GM19324 (cell line): Measurements from ENCODE around the gene SNAI3.
"Not testable (repeated sequence)": the region's sequence is repeated elsewhere in the genome, so short reads cannot be mapped to it uniquely, and the experiment has no call there.

ENCODE experiments used
- ATAC-seq: cut with Tn5 transposase; IDR thresholded peaks from one replicate; pipeline ENCODE4 v1.9.1; 2021; ENCODE audit warnings: mild to moderate bottlenecking, moderate library complexity; ENCODE audit not compliant: unreplicated experiment, low FRiP score

Gene SNAI3

DNA sequence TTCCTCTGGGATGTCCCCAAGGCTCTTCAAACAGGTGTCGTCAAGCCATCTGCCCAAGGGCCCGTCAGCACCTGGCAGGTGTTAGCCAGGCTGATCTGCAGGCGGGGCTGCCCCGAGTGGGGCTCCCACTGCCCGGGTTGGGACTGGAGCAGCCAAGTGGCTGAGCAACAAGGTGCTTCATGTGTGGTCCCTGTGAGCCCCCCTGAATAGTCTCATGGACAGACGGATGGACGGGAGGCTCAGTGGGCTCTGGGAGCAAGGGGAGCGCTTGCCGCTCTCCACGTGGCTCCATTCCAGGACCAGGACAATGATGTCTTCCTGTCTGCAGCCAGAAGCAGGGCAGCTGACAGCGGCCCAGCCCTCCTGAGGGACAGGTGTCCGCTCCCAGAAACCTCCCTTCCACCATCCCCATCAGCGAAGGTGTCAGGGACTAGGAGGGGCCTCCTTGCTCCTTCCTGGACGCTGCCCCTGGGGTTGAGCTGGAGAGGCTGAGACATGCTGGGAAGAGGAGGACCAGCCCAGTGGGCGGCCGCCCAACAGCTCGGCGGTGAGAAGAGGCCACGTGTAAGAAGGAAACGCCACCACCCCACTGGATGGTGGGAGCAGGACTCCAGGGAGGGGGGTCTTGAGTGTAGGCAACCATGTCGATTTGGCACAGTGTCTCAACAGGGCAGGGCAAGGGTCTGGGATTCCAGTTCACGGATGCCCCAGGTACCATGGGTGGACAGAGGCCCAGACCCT, 9.6 kb downstream of the SNAI3 start:
- ATAC-seq = no peak

DNA sequence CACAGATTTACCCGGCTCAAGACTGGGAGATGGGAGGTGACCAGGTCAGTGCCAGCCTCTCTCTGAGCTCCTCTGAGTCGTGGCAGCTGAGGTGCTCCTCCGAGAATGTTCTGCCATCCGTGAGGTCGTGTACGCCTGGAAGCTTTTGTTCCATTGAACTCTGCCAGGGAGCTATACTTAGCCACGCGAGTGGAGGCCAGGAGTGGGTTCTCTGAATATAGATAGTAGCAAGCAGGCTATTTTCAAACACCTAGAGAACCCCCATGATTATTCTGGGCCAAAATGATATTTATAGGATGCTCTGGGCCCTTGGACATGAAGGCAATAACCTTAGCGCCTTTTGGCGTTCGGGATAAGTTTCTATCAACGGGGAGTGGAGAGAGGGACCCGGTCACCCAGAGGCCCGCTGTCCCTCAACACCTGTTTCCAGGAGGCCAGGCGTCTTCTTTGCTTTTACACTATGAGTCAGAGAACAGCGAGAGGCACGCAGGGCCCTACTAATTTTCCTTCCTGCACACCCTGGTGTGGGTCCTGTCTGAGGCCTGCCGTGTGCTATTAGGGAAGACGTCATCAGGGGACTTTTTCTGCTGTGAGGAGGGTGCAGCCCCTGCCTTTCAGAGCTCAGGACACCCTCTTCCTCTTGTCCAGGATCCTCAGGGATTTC, 12.5 kb downstream of the SNAI3 start:
- no peak for ATAC-seq

DNA sequence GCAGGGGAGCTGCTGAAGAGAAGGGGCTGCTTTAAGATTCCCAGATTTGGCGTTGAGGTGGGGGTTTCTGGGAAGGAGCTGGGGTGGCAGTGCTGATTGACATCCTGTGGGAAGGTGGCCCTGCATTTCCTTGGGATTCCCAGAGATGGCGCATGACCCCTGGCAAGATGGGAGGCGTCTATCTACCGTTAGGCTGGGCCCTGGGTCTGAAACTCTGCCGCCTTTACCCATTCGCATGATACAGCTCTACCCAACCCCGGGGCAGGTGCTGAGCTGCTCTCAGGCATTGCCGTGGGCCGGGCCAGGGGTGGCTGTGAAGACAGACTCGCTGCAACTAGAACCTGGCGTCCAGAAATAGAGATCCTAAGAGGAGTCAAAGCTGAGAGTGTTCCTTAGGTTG, 13.5 kb downstream of the SNAI3 start:
- no peak for ATAC-seq

DNA sequence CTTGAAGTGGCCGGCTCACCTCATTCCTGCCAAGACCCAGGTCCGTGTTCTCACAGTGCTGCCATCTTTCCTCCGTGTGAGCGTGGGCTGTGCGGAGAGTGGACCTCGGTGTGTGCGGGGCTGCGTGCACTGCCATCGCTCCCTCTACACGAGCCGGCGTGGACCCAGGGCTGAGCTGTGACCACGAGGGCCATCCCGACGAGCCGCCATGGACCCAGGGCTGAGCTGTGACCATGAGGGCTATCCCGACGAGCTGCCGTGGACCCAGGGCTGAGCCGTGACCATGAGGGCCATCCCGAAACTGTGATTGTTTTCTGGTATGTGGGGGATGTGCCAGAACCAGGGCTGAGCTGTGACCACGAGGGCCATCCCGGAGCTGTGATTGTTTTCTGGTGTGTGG, 14.5 kb downstream of the SNAI3 start:
- ATAC-seq = no peak

DNA sequence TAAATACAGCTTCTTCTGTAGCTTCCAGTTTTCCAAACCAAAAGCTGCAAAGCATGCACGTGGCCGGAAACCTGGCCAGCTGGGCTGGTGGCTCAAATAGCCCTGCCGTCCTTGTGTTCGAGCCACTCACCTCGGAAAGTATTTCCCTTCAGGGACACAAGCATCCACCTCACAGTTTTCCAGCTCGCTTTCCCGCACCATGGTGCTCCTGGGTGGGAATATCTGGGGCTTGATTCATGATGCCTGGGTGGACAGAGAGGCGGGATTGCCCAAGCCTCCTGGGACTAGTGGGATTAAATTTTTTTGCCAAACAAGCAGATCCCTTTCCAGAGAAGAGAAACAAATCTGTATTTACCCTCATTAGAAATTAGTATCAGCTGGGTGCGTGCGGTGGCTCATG, 16.3 kb downstream of the SNAI3 start:
- ATAC-seq = no peak

DNA sequence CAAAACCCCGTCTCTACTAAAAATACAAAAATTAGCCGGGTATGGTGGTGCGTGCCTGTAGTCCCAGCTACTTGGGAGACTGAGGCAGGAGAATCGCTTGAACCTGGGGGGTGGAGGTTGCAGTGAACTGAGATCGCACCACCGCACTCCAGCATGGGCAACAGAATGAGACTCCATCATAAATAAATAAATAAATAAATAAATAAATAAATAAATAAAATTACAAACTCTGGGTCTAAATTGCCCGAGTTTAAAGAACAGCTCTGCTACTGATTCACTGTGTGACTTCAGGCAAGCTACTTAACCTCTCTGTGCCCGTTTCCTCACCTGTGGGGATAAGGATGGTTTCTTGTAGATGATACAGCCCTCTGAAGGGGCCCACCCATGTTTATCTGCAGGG, 16.8 kb downstream of the SNAI3 start:
- ATAC-seq = not testable (repeated sequence)

DNA sequence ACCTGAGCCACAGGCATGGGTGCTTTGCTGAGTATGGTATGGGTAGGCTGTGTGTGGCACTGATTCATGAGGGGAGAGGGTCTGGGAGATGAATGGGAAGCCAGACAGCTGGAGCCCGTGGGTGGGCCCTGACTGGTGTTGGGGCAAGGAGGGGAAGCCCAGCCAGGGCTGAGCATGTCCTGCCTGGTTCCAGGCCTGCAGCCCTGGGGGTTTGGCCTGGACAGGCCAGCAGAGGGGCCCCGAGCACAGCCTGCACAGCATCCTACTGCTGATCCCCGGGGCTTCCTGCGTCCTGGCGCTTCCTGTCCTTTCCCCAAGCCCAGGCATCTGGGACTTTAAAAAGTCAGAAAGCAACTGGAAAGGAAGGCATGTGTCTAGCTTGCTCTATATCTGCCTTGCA, 18.8 kb downstream of the SNAI3 start:
- ATAC-seq = no peak

DNA sequence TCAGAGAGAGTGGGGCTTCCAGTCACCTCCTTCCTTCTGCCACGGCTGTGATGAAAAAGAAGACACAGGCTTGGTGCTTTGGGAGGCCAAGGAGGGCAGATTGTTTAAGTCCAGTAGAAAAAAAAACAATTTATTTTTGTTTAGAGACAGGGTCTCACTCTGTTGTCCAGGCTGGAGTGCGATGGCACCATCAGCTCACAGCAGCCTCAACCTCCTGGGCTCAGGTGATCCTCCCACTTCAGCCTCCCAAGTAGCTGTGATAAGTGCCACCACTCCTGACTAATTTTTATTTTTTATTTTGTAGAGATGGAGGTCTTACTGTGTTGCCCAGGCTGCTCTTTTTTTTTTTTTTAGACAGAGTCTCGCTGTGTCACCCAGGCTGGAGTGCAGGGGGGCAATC, 20.7 kb downstream of the SNAI3 start:
- no peak for ATAC-seq

DNA sequence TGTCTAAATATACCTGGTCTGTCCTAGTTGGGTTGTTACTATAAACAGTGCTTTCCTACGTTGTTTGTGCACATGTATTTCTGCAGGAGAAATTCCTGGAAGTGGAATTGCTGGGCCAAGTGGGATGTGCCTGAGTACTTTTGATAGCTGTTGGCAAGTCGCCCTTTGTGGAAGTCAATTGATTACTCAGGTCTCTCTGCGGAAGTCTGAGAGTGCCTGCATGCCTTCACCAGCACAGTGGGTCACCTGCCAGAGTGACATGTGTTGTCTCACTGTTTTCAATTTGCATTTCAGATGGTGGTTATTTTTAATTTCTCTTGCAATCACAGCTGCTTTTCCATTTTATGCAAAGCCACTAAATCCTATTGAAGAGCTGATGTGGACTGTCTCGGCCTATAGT, 21.2 kb downstream of the SNAI3 start:
- no peak for ATAC-seq

DNA sequence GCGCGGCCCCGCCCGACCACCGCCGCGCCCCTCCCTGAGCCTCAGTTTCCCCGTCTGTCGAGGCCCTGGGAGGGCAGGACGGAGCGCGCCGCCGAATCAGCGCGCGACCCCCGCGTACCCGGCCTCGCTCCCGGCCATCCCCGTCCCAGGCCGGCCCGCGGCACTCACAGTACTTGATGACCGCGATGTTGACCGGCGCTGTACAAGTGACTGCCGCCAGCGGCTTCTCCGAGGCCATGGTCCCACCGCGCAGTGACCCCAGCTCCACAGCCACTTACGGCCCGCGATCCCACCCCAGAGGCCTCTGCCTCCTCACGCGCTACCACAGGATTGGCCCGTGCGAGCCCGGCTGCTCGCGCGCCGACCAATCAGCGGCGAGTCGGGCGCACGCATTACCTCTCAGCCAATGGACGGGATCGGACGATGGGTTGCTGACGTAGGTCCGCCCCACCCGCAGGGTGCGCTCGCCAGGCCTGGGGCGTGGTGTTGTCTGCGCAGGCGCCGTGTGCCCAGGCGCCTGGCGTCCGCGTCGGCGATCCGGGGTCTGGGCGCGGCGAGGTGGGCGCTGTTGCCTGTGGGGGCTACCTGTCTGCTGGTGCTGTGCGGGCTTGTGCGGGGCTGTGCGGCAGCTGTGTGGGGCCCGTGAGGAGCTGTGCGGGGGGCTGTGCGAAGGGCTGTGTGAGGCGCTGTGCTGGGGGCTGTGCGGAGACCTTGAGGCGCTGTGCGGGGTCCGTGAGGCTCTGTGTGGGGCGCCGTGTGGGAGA, 23.3 kb downstream of the SNAI3 start, which contains the start of gene MVD:
MVD (minus strand) TSS at position 249 of the 764 bp plus-strand sequence; CDS start at position 238, 11 bp downstream.
- ATAC-seq = peak; percentile 98

DNA sequence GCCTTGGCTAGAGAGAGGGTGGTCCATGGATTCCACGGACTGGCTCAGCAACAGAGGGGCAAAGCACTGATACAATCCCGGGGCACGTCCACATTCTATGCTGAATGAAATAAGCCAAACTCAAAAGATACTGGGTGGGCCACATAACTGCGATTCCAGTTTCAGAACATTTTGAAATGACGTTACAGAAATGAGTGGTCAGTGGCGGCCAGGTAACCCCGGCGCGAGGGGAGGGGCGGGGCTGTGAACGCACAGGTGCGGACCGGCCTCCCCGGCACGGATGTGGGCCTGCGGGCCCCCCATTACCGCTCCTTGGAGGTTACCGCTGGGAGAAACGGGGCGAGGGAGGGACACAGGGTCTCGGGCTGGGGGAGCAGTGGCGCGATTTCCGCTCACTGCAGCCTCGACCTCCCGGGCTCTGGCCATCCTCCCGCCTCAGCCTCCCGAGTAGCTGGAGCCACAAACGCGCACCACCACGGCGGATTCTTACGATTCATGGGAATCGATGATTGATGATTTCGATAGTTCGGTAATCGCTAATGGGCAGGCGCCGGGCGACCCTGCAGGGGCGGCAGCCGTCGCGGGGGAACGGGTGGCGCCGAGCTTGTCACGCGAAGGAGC, 24.0 kb downstream of the SNAI3 start:
- ATAC-seq = no peak

DNA sequence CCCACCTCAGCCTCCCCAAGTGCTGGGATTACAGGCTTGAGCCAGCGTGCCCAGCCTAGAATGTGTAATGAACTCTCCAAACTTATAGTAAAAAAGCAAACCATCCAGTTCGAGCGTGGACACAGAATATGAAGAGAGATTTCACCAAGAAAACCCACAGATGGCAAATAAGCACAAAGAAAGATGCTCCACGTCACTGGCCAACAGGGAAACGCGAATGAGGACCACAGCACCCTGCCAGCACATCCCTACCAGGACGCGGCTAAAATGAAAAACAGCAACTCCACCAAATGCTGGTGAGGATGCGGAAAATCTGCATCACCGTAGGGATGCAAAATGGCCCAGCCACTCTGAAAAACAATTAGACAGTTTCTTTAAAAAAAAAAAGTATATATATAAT, 24.8 kb downstream of the SNAI3 start:
- ATAC-seq = no peak

DNA sequence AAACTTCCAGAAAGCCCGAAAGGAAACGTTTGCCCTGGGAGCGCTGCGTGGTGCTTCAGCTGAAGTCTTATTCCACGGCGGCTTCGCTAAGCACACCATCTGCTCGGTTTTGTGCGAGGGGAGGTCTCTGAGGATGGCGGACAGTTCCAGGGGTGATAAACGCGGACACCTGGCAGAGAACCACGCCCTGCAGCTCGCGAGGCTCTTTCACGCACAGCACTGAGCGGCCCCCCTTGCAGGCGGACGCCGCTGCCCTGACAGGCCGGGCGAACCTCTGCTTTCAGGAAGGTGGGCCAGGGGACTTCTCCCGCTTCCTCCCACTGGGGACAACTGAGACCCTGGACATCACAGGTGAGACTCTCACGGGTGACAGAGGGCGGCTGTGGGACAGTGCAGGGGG, 27.1 kb downstream of the SNAI3 start:
- ATAC-seq = no peak

DNA sequence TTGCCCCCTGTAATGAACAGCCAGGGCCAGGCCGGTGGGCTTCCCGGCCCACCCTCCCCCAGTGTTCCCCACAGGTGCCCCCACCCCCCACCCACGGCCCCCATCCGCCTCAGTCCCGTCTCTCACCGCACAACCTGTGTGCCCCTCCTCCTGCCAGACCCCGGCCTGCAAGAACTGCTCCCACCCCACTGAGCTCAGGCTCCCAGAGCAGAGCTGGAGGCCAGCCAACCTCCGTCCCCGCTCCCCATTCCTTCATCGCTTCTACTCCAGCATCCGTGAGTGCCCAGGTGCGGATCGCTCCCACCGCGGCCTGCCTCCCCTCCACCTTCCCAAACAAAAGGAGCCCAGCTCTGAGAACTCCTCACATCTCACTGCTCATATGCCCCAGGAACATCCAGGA, 27.6 kb downstream of the SNAI3 start:
- no peak for ATAC-seq

DNA sequence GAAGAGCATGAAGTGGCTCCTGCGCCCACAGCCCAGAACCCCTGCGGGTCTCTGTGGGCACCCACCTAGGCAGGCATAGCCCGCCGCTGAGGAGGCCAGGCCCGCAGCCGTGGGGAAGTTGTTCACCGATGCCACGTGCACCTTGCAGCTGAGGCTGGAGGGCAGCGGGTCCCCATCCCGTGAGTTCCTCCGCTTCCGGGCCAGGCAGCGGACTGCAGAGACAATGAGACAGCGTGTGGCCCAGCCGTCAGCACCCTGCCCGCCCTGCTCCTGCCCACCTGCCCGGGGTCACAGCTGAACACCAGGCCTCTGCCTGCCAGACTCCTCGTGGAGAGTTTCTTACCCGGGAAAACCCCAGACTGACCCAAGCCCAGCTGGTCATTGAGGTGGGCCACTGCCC, 28.9 kb downstream of the SNAI3 start:
- no peak for ATAC-seq

DNA sequence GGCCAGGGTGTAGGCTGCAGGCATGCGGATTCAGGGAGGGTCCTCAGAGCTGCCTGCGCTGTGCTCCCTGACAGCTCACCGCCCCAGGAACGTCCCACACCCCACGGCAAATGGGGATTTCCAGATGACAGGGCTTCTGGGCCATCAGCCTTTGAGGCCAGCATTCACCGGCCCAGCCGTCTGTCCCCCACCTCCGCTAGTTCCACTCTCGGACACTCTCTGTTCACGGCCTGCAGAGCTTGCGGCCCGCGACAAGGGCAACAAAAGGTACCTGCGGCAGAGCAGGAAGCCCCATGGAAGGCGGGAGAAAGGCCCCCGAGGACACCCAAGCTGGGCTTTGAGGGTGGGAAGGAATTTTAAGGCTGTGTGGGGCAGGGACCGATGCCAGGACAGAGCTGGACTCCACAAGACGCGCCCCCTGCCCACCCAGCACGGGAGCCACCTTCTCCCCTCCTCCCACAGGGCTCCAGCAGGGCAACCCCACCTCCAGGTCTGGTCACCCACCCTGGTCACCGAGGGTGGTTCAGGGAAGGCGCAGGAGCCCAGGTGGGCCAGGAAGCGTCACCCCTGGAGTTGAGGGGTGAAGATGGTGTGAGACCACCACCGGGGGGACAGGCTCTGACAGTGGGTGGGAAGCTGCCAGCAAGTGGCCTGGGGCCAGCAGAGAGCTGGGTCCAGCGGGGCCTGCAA, 29.9 kb downstream of the SNAI3 start:
- ATAC-seq = no peak

DNA sequence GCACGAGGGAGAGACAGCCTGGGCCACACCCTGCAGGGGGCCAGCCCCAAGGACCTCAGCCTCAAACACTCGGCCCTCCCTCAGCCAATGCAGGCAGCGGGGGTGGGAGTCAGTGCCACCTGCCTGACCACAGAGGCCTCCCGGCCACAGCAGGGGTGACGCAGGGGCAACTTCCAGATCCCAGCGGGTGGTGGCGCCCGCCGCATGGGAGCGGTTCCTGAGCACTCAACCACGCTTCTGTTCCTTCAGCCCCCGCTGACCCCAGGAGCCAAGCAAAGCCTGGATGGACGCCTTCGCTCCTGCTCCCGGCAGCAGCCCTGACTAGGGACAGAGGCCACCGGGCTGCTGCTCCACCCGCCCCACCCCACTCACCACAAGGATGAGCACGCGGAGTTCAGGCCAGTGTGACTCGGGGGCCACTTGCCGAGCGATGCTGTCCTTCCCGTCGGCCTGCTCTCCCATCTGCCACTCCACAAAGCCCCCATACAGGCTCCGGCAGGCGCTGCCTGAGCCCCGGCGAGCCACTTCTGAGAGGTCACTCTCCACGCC, 30.5 kb downstream of the SNAI3 start:
- no peak for ATAC-seq

DNA sequence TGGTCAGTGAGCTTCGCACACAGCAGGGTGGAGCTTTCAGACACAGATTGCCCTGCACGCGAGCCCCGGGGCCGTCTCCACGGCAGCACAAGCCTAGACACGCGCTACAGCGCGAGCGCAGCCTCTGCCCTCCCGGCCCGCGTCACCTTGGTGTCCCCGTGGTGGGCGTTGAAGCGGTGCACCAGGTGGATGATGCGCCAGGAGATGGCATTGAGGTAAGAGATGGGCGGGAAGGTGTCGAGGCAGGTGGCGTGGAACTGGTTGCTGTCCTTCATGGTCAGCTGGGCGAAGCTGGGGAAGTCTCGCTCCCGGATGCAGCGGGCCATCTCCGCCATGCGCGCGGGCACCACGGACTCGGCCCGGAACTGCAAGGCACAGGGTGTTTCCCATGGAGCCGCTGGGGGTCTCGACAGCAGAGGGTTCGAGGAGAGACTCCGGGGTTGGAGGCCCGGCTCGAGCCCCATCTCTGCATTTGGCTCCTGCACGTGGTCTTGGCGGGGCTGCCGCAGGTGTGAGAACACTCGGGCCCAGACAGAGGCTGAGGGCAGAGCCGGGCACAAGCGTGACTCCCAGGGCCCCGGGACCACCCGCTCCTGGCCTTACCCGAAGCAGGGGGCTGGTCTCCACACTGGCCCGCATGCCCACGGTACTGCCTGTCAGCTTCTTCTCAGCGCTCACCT, 31.1 kb downstream of the SNAI3 start:
- ATAC-seq = no peak

DNA sequence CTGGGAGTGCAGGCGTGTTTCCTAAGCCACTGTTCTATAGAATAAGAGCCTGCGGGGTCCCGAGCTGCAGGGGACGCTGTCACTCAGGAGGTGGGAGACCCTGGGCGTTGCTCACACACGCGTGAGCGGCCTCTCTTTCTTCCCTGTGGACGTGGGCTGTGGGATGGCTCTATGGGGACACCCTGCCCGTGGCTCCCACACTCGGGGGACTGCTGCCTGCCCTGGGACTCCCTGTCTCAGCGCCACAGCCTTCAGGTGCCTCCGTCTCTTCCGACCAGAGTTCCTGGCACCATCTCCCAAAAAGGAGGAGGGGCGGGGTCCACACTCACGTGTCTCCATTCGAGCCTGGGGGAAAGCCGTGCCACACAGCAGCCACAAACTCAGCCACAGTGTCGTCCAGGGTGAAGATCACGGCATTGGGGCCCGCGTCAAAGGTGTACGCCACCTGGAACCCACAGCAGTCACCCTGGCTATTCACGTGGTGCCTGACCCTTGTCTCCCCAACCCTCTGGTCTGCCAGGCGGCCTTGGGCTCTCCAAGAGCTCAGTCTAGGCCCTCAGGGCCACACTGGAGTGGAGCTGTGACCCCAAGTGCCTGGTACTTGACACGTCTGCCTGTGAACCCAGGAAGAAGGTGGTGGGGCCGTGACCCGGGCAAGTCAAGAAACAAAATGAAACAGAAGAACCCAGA, 31.8 kb downstream of the SNAI3 start:
- ATAC-seq = no peak
